HL-60 (cell line): ENCODE results near the gene SPPL2B.

ENCODE experiments used
- DNase-seq, 2 experiments: peaks; one replicate each; pipeline ENCODE4 v3.0.0-alpha.2; 2010 to 2020; ENCODE audit warnings: low read depth in 1 of 2, low spot score in 1 of 2
- H3K27ac ChIP-seq: fragments of 250-450 bp; sonication (Bioruptor Pico); replicated peaks from 2 replicates; pipeline ENCODE4 v1.5.1; 2020; ENCODE audit warnings: mild to moderate bottlenecking, moderate library complexity
- H3K27me3 ChIP-seq: fragments of 250-450 bp; sonication (Bioruptor Pico); 2 replicates; pipeline ENCODE4 v1.5.1; 2021; ENCODE audit warnings: mild to moderate bottlenecking, moderate library complexity; ENCODE audit not compliant: insufficient read depth, poor library complexity, severe bottlenecking
- H3K4me3 ChIP-seq: replicated peaks from 2 replicates; pipeline ENCODE4 v1.5.1; 2011; ENCODE audit warnings: mild to moderate bottlenecking, control low read depth, low read length; ENCODE audit not compliant: insufficient read depth
- GABPA ChIP-seq: IDR thresholded peaks from 2 replicates; pipeline ENCODE4 v1.6.1; 2012; ENCODE audit warnings: low read depth
- POLR2AphosphoS5 ChIP-seq: IDR thresholded peaks from 2 replicates; pipeline ENCODE4 v1.6.1; 2012; ENCODE audit warnings: low read depth
- REST ChIP-seq: IDR thresholded peaks from 2 replicates; pipeline ENCODE4 v1.6.1; 2012; ENCODE audit warnings: low read depth; ENCODE audit not compliant: insufficient replicate concordance
- SPI1 ChIP-seq: IDR thresholded peaks from 2 replicates; pipeline ENCODE4 v1.6.1; 2012; ENCODE audit warnings: low read depth, mild to moderate bottlenecking, borderline replicate concordance
- TF ChIP-seq, protein P1 (sequence below): IDR thresholded peaks from one replicate; pipeline ENCODE4 v1.5.1; 2011; ENCODE audit warnings: low read length, control low read depth, inconsistent platforms; ENCODE audit not compliant: insufficient read depth

SPPL2B gene

GRCh38 chr19:2321565-2322283 is 6.8 kb upstream of the SPPL2B start:
- no peaks in the 10 kb centered on the region for H3K27me3 ChIP-seq
- H3K27ac ChIP-seq: no peak overlapping the region
- TF ChIP-seq SPI1 (no peak), POLR2AphosphoS5 (no peak), GABPA (no peak), REST (no peak)
- TF ChIP-seq, protein P1, sequence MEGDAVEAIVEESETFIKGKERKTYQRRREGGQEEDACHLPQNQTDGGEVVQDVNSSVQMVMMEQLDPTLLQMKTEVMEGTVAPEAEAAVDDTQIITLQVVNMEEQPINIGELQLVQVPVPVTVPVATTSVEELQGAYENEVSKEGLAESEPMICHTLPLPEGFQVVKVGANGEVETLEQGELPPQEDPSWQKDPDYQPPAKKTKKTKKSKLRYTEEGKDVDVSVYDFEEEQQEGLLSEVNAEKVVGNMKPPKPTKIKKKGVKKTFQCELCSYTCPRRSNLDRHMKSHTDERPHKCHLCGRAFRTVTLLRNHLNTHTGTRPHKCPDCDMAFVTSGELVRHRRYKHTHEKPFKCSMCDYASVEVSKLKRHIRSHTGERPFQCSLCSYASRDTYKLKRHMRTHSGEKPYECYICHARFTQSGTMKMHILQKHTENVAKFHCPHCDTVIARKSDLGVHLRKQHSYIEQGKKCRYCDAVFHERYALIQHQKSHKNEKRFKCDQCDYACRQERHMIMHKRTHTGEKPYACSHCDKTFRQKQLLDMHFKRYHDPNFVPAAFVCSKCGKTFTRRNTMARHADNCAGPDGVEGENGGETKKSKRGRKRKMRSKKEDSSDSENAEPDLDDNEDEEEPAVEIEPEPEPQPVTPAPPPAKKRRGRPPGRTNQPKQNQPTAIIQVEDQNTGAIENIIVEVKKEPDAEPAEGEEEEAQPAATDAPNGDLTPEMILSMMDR: no peak
- no peak overlapping the region for H3K4me3 ChIP-seq
- no peak for DNase-seq

DNA sequence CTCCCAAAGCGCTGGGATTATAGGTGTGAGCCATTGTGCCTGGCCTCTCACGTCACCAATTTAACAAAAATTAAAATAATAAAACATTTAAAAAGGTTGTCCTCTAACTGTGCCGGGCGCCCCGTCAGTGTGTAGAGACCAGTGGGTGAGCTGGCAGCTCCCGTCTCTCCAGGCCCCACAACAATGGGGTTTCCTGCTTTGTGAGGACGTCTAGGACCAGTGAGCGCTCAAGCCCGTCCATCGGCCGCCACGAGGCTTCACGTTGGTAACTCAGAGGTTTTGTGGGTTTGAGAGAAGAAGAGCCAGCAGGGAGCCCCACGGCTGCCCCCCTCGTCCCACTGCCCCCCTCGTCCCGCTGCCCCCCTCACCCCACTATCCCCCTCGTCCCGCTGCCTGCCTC is 4.8 kb upstream of the SPPL2B start:
- no peak for TF ChIP-seq GABPA
- no peak for TF ChIP-seq POLR2AphosphoS5
- TF ChIP-seq, protein P1: no peak
- no peak for TF ChIP-seq REST
- no peak for TF ChIP-seq SPI1
- no peaks in the 10 kb centered on the region for H3K27me3 ChIP-seq
- no peak overlapping the region for H3K4me3 ChIP-seq
- no peak for DNase-seq
- no peak overlapping the region for H3K27ac ChIP-seq

DNA sequence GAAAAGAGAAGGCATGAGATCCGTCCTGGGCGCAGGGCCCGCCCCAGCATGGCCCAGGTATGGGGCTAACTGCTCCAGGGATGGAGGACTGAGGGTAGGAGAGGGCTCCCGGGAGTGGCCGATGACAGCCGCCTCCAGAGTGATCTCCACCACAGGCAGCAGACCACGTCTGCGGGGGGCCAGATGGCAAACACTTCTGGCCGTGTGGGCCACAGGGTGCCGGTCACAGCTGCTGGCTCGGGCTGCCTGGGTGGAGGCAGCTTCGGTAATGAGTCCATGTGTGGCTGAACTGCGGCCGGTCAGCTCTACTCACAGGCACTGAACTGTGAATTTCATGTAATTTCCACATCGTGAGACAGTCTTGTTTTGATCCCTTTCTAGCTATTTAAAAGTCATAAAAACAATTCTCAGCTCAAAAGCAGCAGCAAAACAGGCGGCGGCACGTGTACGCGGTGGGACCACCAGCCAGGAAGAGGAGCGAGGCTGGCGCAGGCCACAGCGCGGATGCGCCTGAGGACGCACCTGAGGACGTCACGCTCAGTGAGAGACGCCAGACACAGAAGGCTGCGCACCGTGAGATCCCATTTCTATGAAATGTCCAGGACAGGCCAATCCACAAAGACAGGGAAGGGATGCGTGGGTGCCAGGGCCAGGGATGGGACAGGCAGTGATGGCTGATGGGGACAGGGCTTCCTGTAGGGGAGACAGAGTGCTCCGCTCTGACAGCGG is 4.1 kb upstream of the SPPL2B start:
- Histone ChIP-seq H3K27ac (no peak overlapping the region), H3K4me3 (no peak overlapping the region), H3K27me3 (no peaks in the 10 kb centered on the region)
- TF ChIP-seq, protein P1: no peak
- TF ChIP-seq GABPA: no peak
- TF ChIP-seq REST: no peak
- TF ChIP-seq SPI1: no peak
- DNase-seq: no peak
